GM18499 (cell line): Measurements from ENCODE around the gene NCK1.

Experiments used
- ATAC-seq: cut with Tn5 transposase; IDR thresholded peaks from one replicate; pipeline ENCODE4 v1.9.1; 2021; ENCODE audit warnings: moderate number of reproducible peaks; ENCODE audit not compliant: insufficient read depth, unreplicated experiment

Gene NCK1

DNA sequence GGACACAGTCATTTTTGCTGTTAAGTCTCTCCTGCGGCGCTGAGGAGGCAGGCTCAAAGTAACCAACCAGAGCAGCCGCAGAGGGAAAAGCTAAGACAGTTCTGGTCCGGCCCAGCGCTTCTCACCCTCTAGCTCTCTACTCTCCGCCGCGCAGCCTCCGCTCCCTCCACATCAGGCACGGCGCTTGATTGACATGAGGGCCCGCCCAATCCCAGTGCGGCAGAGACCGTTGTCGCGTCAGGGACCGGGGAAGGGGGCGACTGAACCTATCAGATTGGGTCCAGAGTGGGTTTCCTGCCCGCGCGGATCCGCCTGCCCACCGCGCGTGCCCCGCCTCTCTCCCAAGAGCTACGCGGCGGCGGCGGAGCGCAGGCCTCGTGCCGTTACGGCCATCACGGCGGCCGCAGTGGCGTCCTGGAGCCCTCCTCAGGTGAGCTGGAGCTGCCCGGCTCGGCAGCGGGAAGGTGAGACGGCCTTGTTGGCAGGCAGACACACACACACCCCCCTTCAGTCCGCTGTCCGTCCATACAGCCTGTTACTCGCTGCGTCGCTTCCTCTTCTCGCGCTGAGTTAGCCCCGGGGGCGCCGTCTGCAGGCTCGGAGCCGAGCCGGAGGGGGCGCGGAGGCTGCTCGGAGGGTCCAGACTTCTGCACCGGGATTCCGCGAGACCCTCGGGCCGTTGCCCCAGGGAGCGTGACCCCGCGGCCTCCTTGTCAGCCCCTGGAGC is at the start of gene NCK1:
TSS of gene NCK1 (plus strand) at position 319 of the 727 bp plus-strand sequence. CDS start 65,794 bp downstream, outside the sequence.
- peak; percentile 93 for ATAC-seq

DNA sequence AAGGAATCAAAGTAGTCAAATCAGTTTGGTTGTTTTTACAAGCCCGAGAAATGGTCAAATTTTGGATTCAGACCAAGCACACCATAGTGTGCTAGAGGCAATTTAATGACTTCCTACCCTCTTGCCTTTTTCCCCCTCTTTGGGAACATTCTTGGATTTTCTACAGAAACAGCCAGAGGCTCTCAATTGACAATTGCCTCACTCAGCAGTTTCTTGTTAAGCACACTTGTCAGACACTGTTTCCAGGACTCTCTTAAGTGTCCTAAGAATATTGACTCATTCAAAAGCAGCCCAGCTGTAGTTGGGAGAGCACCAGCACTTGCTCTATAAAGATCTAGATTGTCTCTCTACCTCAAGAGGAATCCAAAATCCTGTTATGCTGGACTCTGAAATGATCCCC is 44.6 kb upstream of the NCK1 start:
- no peak for ATAC-seq

DNA sequence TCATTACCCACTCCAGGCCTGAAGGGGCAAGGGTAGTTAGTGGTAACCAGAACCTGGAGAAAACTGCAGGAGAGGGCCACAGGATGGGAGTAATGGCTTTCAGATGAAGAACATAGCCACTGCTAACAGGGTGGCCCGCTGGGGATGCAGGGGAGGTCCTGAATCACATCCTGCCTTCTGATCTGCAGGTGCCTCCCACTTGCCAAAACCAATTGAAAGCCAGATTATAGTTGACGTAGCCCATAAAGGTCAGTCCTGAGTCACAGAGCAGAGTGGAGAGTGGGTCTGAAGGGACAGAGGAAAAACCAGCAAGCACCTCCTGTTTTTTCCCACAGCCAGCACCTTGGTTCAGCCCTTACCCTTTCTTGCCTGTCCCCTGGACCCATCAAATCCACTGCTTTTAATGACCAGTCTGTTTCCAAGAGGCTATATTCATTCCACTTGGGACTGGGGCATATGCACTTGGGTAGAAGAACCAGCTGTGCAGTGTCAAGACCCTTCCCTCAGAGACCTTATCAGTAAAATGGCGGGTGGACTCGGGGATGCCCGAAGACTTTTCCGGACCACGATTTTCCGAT is 43.7 kb upstream of the NCK1 start:
- ATAC-seq = no peak

DNA sequence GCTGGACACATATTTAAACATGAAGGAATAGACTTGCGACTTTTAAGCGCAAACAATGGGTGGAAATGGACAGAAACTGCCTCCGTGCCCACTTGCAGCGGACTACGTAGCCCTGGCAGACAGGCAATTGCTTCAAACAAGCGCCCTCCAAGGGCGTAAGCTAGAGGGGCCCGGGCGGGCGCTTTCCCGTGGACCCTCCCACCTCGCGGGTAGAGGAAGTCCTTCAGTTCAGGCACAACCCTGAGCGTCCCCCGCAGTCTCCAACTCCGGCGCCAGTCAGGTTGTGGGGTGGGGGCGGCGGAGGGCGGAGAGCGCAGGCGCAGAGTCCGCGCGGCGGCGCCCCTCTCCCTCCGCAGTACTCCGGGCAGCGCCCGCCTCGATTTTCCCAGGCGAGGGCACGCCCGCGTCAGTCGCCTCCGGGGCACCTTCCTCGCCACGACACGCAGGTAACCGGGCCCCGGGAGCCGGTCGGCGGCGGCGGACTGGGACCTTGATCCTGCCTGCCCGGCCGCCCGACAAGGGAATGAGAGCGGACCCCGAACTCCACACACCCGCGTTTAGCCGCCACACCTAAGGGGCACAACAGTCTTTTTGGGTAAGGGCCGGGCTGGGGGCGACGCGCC is 43.1 kb upstream of the NCK1 start, which contains the start of gene SLC35G2:
TSS of gene SLC35G2 (plus strand) at position 358 of the 623 bp plus-strand sequence. CDS start 35,335 bp downstream, outside the sequence.
- ATAC-seq = no peak

- ATAC-seq = no peak
These were observed 42.6 kb upstream of the NCK1 start for GRCh38 chr3:136819392-136819730.

DNA sequence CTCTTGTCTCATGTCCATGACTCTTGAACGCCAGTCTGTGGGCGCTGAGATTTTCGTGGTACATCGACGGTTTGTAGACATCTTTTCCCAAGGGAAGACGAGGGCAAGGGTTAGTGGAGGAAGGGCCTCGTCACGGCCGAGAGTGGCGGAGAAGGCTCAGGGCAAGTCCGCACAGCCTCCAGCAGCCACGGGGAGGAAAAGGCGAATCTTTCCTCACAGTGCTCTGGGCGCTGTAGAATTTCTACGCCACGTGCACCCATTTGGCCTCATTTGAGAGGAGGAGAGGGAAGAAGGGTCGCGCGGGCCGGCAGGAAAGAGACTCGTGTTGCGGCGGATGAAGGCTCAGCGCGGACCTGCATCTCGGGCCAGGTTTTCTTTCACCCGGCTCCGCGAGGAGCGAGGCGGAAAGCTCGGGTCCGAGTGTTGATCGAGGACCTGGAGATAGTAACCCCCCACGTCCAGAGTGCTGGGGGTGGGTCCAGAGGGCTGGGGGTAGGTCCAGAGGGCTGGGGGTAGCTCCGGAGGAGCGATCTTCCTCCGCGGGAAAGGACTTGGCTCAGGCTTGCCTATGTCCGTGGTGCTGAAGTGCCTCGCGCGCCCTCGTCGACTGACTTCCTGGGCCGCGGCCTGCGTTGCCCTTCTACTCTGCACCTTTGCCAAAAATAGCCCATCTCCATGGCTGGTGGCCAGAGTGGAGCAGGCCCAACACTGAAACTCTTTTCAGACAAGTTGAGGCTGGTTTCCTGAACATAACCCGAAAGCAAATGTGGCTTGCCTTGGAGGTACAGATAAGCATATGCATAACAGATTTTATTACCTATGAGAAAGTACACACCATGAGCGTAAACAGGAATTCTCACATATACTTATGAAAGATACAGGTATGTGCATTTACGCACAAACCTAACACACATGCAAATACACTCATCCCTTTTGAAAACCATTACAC is 42.0 kb upstream of the NCK1 start:
- no peak for ATAC-seq

DNA sequence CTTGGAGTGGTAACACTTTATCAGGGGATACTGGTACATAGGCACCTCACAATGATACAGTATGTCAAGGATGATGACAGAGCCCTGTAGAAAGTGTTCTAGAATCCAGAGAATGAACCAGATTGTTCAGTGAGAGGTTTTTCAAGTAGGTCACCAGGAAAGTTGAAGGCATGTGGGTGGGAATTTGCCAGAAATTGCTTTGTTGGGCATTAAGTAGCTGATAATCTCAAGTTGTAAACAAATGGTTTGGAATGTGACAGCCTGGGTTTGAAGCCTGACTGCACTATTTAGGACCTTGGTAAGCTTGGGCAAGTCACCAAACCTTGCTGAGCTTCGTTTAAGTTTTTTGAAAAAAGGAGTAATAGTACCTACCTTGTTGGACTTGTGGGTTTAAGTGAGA is 30.5 kb upstream of the NCK1 start:
- no peak for ATAC-seq

DNA sequence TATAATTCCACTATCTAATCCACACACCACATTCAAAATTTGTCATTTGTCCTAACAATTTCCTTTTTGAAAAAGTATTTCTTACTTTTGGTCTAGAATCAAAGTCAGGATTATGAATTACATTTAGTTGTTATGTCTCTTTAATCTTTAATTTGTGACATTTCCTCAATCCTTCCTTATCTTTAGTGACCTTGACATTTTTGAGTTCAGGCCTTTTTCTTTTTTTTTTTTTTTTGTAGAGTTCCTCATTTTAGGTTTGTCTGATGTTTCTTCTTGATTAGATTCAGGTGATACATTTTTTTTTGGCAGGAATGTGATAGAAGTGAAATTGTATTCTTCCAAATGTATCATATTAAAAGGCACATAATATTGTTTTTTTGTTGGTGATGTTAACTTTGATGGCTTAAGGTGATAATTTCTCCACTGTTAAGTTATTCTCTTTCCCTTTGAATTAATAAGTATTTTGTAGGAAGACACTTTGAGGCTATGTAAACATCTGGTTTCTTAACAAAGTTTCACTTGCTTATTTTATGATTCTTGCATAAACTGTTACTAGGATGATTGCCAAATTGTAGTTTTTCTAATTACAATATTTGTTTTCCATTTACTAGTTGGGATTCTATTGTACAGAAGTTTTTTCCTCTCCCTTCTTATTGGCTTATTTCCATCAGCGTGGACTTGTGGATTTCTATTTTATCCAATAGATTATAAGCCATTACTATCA is 26.8 kb upstream of the NCK1 start:
- ATAC-seq = no peak

GRCh38 chr3:136835813-136836510 is 26.0 kb upstream of the NCK1 start:
- ATAC-seq = no peak

- ATAC-seq = no peak
These were observed 25.4 kb upstream of the NCK1 start for GRCh38 chr3:136836511-136837156.

DNA sequence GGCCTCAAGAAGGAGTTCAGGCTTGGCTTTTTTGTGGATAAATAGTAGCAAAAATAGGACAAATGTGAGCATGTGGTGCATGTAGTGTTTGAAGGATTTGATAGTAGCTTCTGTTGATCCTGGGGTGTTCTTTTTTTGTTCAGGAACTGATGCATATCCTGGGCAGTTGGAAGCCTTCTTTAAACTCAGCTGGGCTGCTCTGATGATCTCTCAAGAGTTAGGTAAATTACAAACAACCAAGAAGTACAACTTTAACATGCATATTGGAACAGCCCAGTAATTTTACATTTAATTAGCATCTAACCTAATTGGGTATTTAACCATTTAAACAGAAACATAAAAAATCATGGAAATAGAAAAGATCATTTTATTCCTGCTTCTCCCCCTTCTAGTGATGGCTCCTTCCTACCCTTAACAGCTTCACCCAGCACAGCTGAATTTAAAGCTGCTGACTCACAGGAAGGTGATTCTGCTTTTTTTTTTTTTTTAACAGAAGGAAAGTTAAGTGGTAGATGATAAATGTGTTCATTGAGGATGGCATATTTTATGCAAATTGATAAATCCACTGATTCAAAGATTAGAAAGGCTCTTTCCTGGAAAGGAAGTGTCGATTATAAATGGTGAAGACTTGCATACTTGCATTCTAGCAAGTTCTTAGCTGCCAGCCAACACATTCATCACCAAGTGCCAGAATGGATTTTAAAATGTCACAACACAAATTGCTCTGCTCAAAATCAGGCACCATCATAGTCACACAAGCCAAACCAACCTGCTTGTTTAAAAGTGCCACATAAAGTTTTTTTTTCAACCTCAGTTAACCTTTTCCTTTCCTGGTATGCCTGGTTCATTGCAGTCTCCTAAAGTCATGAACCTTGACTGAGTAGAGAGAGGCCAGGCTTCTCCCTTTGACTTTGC is 23.1 kb upstream of the NCK1 start:
- no peak for ATAC-seq

DNA sequence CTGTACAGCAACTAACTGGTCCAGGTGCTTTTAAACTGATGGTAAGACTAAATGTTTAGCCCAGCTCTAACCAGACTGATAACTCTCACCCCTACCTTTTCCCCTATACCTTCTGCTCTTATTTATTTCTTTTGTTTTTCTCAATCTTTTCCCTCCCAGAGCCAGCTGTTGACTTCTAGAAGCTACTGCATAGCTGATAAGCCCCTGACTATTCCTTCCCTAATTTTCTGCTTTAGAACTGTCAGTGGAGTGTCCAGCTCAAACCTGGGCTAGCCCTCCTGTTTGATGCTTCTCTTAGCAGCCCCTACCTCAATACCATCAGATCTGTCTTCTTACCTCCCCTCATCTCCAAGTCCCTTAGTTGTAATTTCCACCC is 22.5 kb upstream of the NCK1 start:
- ATAC-seq = no peak

- ATAC-seq = no peak
These were observed 21.8 kb upstream of the NCK1 start for GRCh38 chr3:136840252-136840651.

- ATAC-seq = no peak
These were observed 19.7 kb upstream of the NCK1 start for GRCh38 chr3:136842294-136842693.

DNA sequence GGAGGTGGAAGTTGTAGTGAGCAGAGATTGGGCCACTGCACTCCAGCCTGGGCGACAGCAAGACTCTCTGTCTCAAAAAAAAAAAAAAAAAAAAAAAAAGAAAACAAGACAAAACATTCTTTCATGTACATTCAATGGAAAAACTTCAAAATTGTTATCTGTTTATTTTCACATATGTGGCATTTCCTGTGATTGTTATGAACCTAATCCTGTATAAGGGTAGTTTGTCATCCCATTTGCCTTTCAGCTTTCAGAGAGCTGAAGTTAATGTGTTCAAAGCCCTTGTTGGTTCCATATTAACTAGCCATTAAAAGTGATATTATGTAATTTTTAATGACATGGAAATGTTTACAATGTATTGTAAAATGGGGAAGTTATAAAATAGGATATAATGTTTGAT is 17.3 kb upstream of the NCK1 start:
- ATAC-seq = no peak

GRCh38 chr3:136852180-136852579 is 9.8 kb upstream of the NCK1 start:
- ATAC-seq = no peak

- ATAC-seq = no peak
These were observed 5.3 kb upstream of the NCK1 start for GRCh38 chr3:136856665-136857064.

- ATAC-seq = no peak
These were observed 3.6 kb upstream of the NCK1 start for GRCh38 chr3:136858381-136858780.
